ENCODE measurements around the gene UPF3A.
A peak's percentile ranks its signal among the peaks of the same experiment; 100 is the strongest.

The UPF3A gene

DNA sequence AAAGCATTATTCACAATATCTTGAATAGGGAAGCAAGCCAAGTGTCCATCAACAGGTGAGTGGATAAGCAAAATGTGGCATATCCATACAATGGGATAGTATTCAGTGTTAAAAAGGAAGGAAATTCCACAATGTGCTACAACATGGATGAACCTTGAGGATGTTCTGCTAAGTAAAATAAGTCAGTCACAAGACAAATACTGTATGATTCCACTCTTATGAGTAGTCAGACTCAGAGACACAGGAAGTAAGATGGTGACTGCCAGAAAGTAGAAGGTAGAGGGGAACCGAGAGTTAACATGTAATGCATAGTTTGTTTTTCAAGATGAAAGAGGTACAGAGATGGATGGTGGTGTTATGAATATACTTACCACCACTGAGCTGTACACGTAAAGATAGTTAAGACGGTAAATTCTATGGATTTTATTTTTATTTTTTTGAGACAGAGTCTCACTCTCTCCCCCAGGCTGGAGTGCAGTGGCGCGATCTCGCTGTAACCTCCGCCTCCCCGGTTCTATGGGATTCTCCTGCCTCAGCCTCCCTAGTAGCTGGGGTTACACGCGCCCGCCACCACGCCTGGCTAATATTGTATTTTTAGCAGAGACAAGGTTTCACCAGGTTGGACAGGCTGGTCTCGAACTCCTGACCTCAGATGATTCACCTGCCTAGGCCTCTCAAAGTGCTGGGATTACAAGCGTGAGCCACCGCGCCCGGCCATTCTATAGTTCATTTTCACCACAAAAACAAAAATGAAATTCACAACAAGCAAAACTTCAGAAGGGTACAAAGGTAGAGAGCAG is 31.9 kb downstream of the UPF3A start:
- POLR2A ChIA-PET = no interaction called here
- peak overlapping the region; percentile 70 for H3K4me3 ChIP-seq (ENCODE audit: low read depth, low read length)
- TF ChIP-seq, protein P1, sequence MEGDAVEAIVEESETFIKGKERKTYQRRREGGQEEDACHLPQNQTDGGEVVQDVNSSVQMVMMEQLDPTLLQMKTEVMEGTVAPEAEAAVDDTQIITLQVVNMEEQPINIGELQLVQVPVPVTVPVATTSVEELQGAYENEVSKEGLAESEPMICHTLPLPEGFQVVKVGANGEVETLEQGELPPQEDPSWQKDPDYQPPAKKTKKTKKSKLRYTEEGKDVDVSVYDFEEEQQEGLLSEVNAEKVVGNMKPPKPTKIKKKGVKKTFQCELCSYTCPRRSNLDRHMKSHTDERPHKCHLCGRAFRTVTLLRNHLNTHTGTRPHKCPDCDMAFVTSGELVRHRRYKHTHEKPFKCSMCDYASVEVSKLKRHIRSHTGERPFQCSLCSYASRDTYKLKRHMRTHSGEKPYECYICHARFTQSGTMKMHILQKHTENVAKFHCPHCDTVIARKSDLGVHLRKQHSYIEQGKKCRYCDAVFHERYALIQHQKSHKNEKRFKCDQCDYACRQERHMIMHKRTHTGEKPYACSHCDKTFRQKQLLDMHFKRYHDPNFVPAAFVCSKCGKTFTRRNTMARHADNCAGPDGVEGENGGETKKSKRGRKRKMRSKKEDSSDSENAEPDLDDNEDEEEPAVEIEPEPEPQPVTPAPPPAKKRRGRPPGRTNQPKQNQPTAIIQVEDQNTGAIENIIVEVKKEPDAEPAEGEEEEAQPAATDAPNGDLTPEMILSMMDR (IDR thresholded peaks at IDR 0.05; ENCODE audit: insufficient read depth, low read length, missing control alignments) = no peak
- CTCF ChIA-PET = interaction anchor here (0.6 kb wide), 1 partner anchor 1306 kb away, joined by 3 read pairs; no protein-coding TSS in a partner anchor
- no peak for DNase-seq (ENCODE audit: low read depth, low spot score)

DNA sequence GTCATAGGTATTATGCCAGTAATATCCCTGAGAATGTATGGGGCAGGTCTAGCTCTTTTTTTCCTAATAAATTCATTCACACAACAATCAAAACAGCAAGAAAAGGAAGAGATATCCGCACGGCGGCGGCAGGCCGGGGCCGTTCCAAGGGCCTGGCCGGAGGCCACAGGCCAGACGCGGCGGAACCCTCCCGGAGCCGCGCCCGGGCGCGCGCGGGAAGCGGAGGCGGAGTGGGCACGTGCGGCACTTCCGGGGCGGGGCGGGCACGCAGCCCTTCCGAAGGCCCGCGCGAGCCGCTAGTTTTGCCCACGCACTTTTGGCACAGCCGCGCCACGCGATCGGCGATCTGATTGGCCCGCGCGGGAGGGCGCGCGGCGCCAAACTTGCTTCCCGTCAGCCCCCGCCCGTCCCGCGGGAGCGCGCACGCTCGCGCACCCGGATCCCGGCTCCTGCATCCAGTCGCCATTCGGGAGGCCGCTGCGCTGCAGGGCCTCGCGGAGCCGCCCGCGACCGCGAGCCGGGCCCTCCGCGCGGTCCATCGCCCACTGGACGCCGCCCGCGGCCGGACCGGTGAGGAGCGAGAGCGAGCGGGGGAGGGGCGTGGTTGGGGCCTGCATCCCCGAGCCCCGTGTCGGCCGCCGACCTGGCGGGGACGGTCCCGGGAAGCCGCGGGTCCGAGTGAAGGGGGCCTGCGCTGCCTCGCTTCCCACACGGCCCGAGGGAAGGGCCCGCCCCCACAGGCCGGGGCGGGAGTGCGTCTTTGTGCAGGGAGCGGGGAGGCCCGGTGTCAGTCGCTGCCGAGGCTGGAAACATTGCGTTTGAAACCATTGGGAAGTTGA is 32.9 kb downstream of the UPF3A start, which contains the start of gene CHAMP1:
TSS of gene CHAMP1 (plus strand) at position 430 of the 839 bp plus-strand sequence. CDS start 9,340 bp downstream, outside the sequence.
- ChIA-PET CTCF (no interaction called here), POLR2A (no interaction called here)
- DNase-seq (ENCODE audit: low read depth, low spot score) = peak; percentile 66
- peak within 1 kb of the TSS; percentile 70 for H3K4me3 ChIP-seq (ENCODE audit: low read depth, low read length)
- TF ChIP-seq, protein P1 (IDR thresholded peaks at IDR 0.05; ENCODE audit: insufficient read depth, low read length, missing control alignments) = no peak

DNA sequence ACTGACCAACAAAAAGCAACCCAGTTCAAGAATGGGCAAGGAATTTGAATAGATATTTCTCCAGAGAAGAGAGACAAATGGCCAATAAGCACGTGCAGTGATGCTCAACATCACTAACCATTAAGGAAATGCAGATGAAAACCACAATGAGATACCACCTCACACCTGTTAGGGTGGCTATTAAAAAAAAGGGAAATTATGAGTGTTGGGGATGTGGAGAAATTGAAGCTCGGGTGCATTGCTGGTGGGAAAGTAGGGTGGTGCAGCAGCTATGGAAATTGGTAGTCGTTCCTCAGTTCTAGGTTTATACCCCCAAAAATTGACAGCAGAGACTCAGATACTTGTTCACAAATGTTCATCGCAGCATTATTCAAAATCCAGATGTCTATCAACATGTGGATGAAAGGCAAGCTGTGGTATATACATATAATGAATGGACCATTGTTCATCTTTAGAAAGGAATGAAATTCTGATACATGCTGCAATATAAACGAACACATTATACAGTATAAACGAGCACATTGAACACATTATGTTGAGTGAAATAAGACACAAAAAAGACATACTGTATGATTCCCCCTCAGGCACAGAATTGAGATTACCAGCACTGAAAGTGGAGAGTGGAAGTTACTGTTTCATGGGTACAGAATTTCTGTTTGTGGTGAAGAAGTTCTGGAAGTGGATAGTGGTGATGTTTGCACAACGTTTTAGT is 33.8 kb downstream of the UPF3A start:
- DNase-seq (ENCODE audit: low read depth, low spot score) = no peak
- peak overlapping the region; percentile 70 for H3K4me3 ChIP-seq (ENCODE audit: low read depth, low read length)
- POLR2A ChIA-PET = no interaction called here
- TF ChIP-seq, protein P1 (IDR thresholded peaks at IDR 0.05; ENCODE audit: insufficient read depth, low read length, missing control alignments) = no peak
- CTCF ChIA-PET = no interaction called here

DNA sequence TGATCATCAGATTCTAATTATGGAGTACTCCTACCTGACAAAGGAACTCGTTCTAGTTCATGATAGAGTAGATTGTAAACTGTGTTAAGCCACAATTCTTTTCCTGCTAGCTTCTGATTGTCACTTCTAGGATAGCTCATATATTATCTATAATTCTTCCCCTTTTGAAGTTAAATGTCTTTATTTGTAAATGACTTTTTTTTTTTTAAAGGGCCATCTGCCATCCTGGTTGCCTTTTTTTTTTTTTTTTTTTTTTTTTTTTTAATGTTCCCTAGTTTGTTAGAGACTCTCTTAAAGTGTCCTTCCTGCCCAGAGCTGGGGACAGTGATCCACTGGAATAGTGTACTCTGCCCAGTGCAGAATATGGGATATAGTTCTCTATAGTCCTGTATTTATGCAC is 37.2 kb downstream of the UPF3A start:
- ChIA-PET POLR2A (interaction anchor here (1.9 kb wide), 1 partner anchor 54 kb away, joined by 10 read pairs; no protein-coding TSS in a partner anchor), CTCF (interaction anchor here (1.2 to 1.3 kb wide), 2 partner anchors 11 to 19 kb away, joined by 3 read pairs; no protein-coding TSS in a partner anchor)
- no peak for DNase-seq (ENCODE audit: low read depth, low spot score)
- TF ChIP-seq, protein P1 (IDR thresholded peaks at IDR 0.05; ENCODE audit: insufficient read depth, low read length, missing control alignments) = no peak
- no peak overlapping the region for H3K4me3 ChIP-seq (ENCODE audit: low read depth, low read length)

DNA sequence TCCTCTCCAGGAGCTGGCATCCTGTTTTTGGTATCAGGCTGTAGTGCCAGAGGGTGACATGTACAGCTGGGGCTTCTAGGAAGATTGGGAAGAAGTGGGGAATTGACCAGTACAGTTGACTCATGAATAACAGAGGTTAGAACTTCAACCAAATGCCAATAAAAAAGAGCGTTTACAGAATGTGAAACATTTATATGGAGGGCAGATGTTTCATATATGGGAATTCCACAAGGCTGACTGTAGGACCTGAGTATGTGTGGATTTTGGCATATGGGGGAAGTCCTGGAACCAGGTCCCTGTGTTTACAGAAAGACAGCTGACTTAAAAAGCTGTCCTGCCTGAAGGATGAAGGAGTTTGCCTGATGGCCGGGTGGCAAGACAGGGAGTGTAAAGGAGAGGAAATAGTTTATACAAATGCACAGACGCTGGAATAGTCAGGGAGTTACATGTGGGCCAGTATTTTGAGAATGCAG is 38.1 kb downstream of the UPF3A start:
- H3K4me3 ChIP-seq (ENCODE audit: low read depth, low read length) = no peak overlapping the region
- POLR2A ChIA-PET = interaction anchor here (1.0 to 1.9 kb wide), 3 partner anchors 31 to 54 kb away, joined by 3 to 10 read pairs (median 3); partner anchors contain the start of gene UPF3A
- peak; percentile 73 for DNase-seq (ENCODE audit: low read depth, low spot score)
- TF ChIP-seq, protein P1 (IDR thresholded peaks at IDR 0.05; ENCODE audit: insufficient read depth, low read length, missing control alignments) = no peak
- CTCF ChIA-PET = interaction anchor here (0.6 to 1.4 kb wide), 4 partner anchors 14 to 21 kb away, joined by 3 to 7 read pairs (median 3); no protein-coding TSS in a partner anchor
